NCI-H1694 treated with DMSO at 0.1 percent for 48 hours (cell line): ENCODE data around the gene ST3GAL6.
"Not testable (repeated sequence)": the region's sequence is repeated elsewhere in the genome, so short reads cannot be mapped to it uniquely, and the experiment has no call there.

Experiments used
- DNase-seq: peaks from one replicate; lab custom pipeline; 2025; lab: John Stamatoyannopoulos, UW

ST3GAL6 gene

GRCh38 chr3:98805571-98805970, 42.4 kb downstream of the ST3GAL6 start:
- no peak for DNase-seq

DNA sequence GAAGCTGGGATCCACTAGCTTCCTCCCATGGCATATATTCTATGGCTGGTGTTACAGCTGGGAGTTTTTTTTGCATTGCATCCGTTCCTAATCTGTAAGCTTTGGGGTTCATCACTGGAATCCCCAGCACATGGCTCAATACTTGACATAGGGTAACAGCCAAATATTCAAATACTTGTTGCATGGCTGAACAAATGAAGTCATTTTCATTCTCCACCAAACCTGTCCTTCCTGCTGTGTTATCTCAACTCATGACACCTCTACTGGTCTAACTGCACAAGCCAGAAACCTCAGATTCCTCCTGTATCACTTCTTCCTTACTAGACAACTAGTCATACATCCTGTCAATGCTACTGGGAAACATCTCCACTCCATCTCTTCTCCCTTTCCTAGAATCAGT, 43.4 kb downstream of the ST3GAL6 start:
- DNase-seq = no peak

DNA sequence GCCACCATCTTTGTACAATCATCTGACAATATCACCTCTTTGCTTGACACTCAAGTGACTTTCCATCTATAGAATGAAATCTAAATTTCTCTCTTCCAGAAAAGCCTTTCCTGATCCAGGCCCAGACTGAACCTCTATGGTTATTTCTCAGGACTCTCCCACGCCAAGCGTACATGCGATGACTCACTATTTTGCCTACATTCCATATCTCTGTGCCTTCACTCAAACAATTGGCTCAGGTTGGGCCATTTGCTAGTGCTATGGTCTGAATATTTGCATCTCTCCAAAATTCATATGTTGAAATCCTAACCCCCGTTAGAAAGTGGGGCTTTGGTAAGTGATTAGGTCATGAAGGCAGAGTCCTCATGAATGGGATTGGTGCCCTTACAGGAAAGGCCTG, 43.9 kb downstream of the ST3GAL6 start:
- no peak for DNase-seq

GRCh38 chr3:98807561-98807960, 44.4 kb downstream of the ST3GAL6 start:
- no peak for DNase-seq

DNA sequence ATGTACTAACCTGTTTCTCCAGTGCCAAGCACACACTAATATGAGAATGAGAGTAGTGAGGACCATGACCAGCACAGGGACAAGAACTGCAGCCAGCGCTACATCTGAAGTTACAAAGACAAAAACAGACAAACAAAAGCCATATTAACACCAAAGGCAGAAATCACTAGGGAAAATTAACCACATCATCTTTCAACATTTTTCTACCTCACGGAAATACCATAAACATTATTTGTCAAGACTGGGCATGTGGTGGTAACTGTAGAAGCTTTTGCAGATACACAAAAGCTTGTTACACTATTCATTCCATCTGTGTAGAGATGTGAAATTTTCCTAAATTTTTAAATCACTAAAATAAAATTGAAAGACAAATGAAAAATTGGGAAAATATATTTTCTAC, 44.9 kb downstream of the ST3GAL6 start:
- DNase-seq = no peak

- no peak for DNase-seq
Observed at GRCh38 chr3:98809557-98809956, 46.4 kb downstream of the ST3GAL6 start.

- no peak for DNase-seq
Observed at GRCh38 chr3:98811048-98811447, 47.9 kb downstream of the ST3GAL6 start.

DNA sequence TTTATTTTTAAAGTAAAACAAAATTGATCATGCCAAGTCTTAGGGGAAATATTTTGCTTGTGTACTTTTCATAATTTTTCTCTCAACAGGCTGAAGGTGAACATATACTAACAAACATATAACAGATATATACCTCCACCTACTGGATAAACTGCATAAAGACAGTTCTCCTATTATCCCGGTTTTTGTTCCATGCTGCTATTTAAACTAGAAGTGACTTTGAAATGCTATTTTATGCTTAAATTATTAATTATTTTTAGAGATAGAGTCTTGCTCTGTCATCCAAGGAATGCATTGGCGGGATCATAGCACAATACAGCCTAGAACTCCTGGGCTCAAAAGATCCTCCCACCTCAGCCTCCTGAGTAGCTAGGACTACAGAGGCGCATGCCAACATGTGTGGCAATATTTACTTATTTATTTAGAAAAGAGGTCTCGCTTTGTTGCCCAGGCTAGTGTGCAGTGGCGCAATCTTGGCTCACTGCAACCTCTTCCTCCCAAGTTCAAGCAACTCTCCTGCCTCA, 49.8 kb downstream of the ST3GAL6 start:
- DNase-seq = peak; percentile 83

GRCh38 chr3:98814817-98815420, 51.8 kb downstream of the ST3GAL6 start:
- DNase-seq = no peak

- peak; percentile 53 for DNase-seq
Observed at GRCh38 chr3:98817547-98818041, 54.5 kb downstream of the ST3GAL6 start.

GRCh38 chr3:98821063-98821462, 57.9 kb downstream of the ST3GAL6 start:
- no peak for DNase-seq

- no peak for DNase-seq
Observed at GRCh38 chr3:98823791-98824190, 60.7 kb downstream of the ST3GAL6 start.

DNA sequence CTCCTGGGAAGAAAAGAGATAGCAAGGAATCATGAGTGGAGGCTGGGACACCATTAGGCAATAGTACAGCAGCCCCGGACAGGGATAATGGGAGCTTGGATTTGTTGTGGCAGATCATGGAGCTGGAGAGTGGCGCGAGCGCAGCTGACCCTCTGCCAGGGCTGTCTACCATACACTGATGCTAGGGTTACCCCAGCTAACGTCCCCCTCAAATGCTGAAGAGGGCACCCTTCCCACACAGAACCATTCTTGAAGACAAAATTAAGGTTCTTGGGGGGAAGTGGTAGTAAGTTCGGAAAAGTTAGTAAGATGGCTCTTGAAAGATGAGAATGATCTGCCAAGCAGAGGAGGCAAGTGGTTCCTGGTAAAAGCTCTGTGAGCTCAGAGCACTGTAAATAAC, 61.1 kb downstream of the ST3GAL6 start:
- no peak for DNase-seq

DNA sequence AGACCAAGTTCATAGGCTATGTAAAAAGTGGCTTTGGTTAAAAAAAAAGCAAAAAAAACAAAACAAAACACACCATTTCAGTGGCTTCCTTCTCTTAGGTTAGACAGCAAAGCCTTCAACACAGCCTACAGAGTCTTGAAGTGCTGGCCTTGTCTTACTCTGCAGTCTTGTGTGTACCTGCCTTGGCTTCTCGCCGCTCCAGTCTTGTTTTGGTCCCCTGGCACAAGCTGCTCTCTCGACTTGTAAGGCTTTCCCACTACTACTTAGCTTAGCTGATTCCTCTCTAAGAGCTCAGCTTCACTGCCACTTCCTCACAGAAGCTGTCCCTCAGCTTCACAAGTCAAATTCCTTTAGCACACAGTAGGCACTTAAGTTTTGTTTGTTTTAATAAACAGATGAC, 63.0 kb downstream of the ST3GAL6 start:
- no peak for DNase-seq

- DNase-seq = no peak
Observed at GRCh38 chr3:98827221-98827920, 64.2 kb downstream of the ST3GAL6 start.

DNA sequence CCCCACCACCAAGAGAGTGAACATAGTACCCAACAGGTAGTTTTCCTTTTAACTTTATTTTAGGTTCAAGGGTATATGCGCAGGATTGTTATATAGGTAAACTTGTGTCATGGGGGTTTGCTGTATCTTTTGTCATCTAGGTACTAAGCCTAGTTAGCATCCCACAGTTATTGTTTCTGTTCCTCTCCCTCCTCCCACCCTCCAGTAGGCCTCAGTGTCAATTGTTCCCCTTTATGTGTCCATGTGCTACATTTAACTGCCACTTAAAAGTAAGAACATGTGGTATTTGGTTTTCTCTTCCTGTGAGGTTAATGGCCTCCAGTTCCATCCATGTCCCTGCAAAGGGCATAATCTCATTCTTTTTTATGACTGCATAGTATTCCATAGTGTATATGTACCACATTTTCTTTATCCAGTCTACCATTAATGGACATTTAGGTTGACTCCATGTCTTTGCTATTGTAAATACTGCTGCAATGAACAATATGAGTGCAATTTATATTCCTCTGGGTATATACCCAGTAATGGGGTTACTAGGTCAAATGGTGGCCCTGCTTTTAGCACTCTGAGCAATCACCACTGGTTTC, 66.2 kb downstream of the ST3GAL6 start:
- DNase-seq = no peak

DNA sequence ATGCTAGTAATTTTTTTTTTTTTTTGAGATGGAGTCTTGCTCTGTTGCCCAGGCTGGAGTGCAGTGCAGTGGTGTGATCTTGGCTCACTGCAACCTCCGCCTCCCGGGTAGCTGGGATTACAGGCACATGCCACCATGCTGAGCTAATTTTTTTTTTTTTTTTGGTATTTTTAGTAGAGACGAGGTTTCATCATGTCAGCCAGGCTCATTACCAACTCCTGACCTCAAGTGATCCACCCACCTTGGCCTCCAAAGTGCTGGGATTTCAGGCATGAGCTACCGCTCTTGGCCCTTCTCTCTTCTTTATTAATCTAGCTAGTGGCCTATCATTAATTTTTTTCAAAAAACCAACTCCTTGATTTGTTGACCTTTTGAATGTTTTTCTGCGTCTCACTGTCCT, 67.9 kb downstream of the ST3GAL6 start:
- not testable (repeated sequence) for DNase-seq

DNA sequence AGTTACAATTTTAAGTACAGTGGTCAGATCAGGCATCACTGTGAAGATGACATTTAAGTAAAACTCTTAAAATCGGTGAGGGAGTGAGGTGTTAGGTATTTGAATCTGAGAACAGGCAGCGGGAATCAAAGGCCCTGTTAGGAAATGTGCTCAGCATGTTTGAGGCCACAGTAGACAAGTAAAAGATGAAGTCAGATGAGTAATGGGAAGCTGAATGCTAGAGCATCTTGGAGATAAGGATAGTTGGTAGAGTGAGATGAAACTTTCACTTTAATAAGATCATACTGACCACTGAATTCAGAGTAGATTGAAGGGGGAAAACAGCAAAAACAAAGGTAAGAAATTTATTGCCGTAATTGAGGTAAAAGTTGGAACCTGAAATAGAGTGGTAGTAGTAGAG, 76.7 kb downstream of the ST3GAL6 start:
- no peak for DNase-seq

- DNase-seq = no peak
Observed at GRCh38 chr3:98843266-98843959, 80.3 kb downstream of the ST3GAL6 start.
